ENCODE results near the gene DIDO1. TPM values are rescaled to one million over a fixed set of nuclear protein-coding genes. Genes with fewer than 3 reads are reported as not detected.

Gene DIDO1
- total and polyA plus RNA-seq, 2 of the 13 experiments (the other 11 are each of a cell fraction or from before 2014, with no cell fraction given), result 75.0 to 75.1 TPM

- FAIRE-seq (no peak), DNase-seq (ENCODE audit: low spot score) (no peak), ATAC-seq (no peak)
- intact Hi-C loops (cut with micrococcal nuclease; ENCODE audit: unreplicated experiment) (loop anchor here (5.0 kb wide), 2 partner anchors 34 to 49 kb away; partner anchors contain the start of genes GID8 and SLC17A9), in situ Hi-C loops (cut with HindIII; ENCODE audit: extremely low pct_ligation_motif_present, low pct_unique_long_range_greater_than_20kb) (no loop called here)
- Histone ChIP-seq H3K4me3 (replicated peaks in 1 of 3; ENCODE audit: insufficient read depth in 1 of 3, low read depth in 2 of 3, low read length in 3 of 3) (no peak overlapping the region), H4K20me1 (ENCODE audit: insufficient read depth, low read length) (peaks cover 26% of the 10 kb centered on the region), H3K4me1 (ENCODE audit: insufficient read depth, low read length) (peaks cover 32% of the 10 kb centered on the region), H3K27me3 (ENCODE audit: control insufficient read depth in 1 of 2, insufficient read depth in 2 of 2, low read length in 2 of 2) (no peaks in the 10 kb centered on the region), H3K9ac (ENCODE audit: insufficient read depth, low read depth, low read length) (no peak overlapping the region), H2AFZ (ENCODE audit: low read length) (no peak overlapping the region), H3K4me2 (ENCODE audit: low read depth, low read length) (no peak overlapping the region), H3K36me3 (replicated peaks in 1 of 2; ENCODE audit: control insufficient read depth in 1 of 2, insufficient read depth in 2 of 2, low read length in 2 of 2) (peaks cover 35 to 69% of the 10 kb centered on the region in 2 experiments), H3K9me3 (ENCODE audit: low read length) (no peaks in the 10 kb centered on the region), H3K27ac (ENCODE audit: extremely low read length, insufficient read depth, low read length) (no peak overlapping the region), H3K79me2 (ENCODE audit: insufficient read depth, low read length) (peaks cover 11% of the 10 kb centered on the region)
- 88% methylated on average over 7 of the region's 7 CpGs for WGBS (ENCODE audit: low lambda C conversion rate)
- ChIA-PET POLR2A (interaction anchor here (1.1 to 1.4 kb wide), 4 partner anchors 14 to 68 kb away, joined by 4 to 9 read pairs (median 5); partner anchors contain the start of gene GID8), CTCF (ENCODE audit: low intra/inter-chr PET ratio, low total read pairs) (no interaction called here)
- no TSS peak for BruUV-seq (replicated peaks)
- TF ChIP-seq POLR2A (IDR thresholded peaks at IDR 0.05; ENCODE audit: insufficient read depth in 1 of 2, low read depth in 2 of 2, low read length in 2 of 2) (peak; percentile 33 to 40; a peak in 1 of 4 replicates), HDAC1 (CRISPR knock-in tag; IDR thresholded peaks at IDR 0.05) (0 out of 2 replicates have a peak, but pooled peaks have one; percentile 30), MXI1 (IDR thresholded peaks at IDR 0.05; ENCODE audit: borderline replicate concordance, low read depth, low read length) (peak; percentile 14; the same call in 1 of the 3 replicates), CTCF (CRISPR knock-in tag; IDR thresholded peaks at IDR 0.05) (0 out of 2 replicates have a peak, but pooled peaks have one; percentile 3), BATF2 (CRISPR knock-in tag; IDR thresholded peaks at IDR 0.05) (0 out of 2 replicates have a peak, but pooled peaks have one; percentile 27), SKIL (CRISPR knock-in tag; IDR thresholded peaks at IDR 0.05; ENCODE audit: borderline replicate concordance) (0 out of 2 replicates have a peak, but pooled peaks have one; percentile 51), KLF13 (CRISPR knock-in tag; IDR thresholded peaks at IDR 0.05) (no peak), ZSCAN20 (CRISPR knock-in tag; IDR thresholded peaks at IDR 0.05; ENCODE audit: borderline replicate concordance) (no peak), SETDB1 (CRISPR knock-in tag; IDR thresholded peaks at IDR 0.05; ENCODE audit: borderline replicate concordance) (no peak), RBM22 (optimal IDR thresholded peaks at IDR 0.05; ENCODE audit: low read length) (peak; percentile 93)
These were observed 23.2 kb downstream of the DIDO1 start for GRCh38 chr20:62902926-62903615.

All from HepG2 (cell line).